Fibroblast of peridontal ligament (primary cell): ENCODE results near the gene TMEM218.

Experiments
- DNase-seq: peaks from one replicate; pipeline ENCODE4 v3.0.0-alpha.2; 2010; ENCODE audit errors: extremely low read depth

Gene TMEM218

DNA sequence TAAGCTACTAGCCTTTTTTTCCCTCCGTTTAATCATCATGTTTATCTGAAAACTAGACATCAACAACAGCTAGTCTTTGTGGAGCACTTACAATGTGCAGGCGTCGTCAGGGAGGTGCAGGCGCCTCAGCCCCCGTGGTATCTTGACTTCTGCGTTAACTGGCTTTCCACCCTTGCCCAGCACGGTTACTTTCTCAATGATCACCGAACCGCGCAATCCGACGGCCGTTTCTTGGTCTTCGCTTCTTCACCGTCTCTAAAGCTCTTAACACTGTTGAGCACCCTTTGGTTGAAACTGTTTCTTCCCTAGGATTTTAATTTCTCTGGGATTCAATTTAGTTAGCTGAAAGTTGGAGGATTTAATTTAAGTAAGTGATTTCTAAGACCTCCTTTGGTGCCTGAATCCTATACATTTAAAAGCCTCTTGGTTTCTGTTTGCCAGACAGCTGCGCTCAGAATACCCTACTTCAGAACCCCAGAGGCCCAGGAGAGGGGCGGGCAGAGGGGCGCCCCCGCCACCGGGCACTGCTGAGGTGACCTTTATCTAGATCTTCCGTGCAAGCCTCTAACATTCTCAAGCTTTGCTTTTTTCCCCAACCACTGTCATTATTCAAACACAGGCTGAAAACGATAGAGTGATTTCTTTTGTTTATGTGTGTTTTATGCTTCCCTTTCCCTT lies 18.0 kb upstream of the TMEM218 start:
- DNase-seq = no peak

DNA sequence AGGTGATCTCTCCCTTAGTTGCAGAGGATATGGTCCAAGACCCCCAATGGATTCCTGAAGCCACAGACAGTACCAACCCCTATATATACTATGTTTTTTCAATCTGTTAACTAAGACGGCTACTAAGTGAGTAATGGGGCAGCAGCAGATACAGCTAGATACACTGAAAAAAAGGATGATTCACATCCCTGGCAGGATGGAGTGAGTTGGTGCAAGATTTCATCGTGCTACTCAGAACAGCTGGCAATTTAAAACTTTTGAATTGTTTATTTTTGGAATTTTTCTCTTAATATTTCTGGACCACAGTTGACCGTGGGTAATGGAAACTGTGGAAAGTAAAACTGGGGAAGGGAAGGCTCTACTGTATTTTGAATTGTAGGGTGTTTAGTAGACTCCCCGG lies 17.0 kb upstream of the TMEM218 start:
- peak; percentile 90 for DNase-seq

DNA sequence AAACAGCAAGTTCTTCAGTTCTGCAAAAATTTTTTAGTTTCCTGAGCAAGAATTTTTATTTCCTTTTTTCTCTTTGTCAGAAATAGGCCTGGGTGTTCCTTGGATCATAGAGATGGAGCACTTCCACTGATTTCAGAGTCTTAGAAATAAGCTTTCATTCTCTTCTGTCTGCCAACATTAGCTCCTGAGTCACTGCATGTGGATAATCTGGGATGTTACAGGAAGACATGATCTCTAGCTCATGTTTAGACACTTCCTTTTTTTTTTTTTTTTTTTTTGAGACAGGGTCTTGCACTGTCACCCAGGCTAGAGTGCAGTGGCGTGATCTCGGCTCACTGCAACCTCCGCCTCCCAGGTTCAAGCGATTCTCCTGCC lies 13.2 kb upstream of the TMEM218 start:
- DNase-seq = no peak

DNA sequence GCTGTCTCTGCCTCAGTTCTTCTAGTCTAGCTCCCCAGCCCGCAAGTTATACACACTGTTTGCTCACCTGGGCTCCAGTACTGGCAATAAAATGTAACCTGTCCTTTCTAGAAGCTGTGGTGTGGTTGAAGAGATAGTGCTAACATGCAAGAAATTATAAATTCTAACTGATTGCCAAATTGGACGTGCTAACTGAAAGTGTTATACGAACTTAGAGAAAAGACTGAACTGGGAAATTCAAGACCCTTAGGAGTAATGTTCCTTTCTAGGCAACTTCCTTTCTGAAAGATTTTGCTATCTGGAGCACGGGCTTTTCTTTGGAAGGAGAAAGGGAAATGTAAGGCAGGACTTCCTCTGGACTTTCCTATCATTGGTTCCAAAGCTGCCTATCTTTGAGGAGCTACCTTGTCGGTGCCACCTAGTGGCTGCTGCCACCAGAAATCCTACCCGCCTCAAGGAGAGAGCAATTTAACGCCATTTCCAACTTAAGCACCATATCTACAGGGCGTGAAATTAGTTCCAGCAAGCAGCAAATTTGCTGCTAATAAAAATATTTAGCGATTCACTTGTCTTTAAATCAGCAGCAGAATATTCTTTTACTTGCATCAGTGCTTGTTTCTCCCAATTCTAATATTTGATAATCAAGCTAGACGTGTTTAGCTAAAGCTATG lies 12.7 kb upstream of the TMEM218 start:
- peak; percentile 74 for DNase-seq

DNA sequence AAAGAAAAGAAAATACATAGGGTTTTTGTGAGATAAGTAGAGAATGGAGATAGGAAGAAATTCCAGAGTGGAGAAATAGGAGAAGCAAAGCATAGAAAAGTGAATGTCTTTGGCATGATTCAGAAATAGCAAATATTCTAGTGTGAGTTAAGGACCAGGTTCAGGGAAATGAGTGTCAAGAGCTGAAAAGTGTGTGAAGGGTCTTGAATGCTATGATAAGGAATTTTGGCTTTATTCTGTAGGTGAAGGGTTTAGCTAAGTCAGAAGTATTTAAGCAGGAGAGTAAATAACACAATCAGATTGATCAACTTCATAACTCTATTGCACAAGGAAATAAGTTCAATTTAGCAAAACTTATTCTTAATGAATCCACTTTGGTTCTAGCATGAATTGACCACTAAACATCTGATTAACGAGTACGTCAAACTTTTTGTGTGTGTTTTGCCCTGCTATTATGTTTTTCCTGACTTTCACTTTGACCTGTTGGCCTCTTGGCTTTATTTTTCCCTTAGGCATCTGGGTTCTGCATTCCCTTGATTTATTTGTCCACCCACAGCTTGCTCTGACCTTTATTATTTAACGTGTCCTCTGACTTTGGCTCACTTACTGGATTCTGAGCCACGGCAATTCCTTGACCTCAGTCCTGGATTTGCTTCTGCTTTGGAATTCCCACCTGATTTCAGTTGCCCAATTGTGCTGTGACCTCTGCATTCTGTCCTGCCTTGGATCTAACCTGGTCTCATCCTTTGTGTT lies 11.9 kb upstream of the TMEM218 start:
- no peak for DNase-seq

DNA sequence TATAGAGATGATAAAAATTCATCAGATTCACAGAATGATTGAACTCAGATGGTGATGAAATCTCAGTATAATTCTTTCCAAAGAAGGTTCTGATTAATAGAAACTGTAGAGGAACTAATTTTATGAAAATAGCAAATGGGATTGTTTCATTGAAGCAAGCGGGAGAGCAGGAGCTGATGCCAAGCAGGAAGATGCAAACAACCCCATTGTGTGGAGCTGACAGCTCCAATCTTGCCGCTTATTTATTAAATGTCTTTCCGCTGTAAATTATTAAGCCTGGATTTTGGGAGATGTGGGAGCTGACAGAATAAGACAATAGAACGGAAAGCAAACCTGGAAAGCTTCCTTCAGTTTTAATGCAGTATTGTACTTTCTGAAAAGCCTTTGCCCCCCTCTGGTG lies 6.0 kb upstream of the TMEM218 start:
- DNase-seq = no peak

DNA sequence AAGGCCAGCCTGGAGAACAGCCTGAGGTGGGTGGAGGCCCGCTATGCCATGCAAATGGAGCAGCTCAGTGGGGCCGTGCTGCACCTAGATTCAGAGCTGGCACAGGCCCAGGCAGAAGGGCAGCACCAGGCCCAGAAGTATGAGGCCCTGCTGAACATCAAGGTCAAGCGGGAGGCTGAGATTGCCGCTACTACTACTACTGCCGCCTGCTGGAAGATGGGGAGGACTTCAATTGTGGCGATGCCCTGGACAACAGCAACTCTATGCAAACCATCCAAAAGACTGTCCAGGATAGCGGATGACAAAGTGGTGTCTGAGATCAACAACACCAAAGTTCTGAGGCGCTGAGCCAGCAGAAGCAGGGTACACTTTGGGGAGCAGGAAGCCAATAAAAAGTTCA lies 3.1 kb upstream of the TMEM218 start:
- no peak for DNase-seq

DNA sequence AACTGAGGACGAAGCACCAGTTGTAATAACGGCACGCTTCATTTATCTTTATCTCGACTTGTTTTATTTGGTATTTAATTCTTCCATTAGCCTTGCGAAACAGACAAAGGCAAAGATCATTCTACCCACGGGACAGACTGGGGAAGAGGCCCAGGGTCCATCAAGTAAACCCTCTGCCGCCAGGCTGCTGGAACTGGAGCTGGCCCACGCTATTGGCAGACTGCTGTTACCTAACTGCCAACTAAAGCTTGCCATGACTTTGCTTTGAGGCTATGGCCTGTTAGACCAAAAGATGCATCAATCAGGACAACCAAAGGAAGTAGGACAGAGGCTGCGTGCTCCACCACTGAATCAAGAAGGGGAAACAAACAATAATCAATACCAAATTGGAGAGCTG lies 780 bp upstream of the TMEM218 start:
- DNase-seq = no peak

DNA sequence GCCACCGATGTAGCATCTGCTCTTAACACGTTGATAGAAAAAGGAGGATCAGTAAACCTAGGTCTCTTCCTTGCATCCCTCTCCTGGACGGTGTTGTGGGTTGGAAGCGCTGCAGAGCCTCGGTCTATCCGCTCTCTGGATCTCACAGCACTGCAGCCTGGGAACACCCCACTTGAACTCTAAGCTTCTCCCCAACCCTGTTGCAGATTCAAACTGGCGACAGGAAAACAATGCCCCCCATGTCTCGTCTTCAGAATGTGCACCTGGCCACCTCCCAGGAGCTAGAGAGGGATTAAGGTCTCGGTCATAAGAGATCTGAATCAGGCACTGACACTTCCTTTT lies 454 bp downstream of the TMEM218 start:
- DNase-seq = no peak

DNA sequence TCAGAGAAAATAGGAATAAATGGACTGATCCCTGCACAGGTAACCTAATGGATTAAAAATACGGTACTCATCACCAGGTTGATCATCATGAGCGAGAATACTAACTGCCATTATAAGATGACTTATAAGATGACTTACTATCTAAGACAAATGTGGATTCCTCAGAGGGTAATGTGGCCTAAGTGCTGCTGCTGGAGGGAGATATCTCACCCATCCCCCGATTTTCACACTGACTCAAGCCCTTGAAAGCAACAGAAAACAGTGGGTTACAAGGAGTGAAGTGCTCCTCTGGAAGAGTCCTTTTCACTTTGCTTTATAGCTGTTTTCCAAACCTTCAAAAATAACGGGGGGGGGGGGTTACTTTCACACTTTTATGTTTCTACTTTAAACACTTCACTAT lies 920 bp downstream of the TMEM218 start:
- no peak for DNase-seq

DNA sequence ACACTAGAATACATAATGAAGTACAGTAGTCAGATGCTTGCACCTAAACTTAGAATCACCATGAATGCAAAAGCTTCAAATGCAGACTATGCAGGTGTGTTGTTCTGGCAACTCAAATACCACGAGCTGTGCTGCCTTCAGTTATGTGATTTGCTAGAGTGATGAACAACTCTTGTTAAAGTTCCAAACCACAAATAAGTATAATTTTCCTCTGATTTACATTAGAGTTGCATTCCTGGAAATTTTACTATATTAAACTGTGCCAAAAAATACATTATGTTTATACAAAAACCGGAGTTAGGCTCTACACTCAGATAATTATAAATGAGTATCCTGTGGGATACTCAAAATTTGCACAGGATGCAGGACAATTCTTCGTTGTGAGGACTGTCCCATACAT lies 3.0 kb downstream of the TMEM218 start:
- DNase-seq = peak; percentile 48

DNA sequence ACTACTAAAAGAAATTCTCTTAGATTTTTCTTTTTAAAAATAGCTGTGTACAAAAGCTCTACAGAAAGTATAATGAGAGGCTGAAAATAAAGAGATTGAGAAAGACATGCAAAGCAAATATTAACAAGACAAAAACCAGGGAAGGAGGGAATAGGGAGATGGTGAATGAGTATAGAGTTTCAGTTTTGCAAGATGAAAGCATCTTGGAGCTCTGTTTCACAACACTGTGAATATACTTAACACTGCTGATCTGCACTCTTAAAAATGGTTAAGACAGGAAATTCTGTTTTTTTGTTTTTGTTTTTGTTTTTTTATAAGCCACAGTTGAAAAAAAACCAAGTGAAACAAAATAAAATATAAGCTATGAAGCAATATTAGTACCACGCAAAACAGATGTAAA lies 5.5 kb downstream of the TMEM218 start:
- peak; percentile 59 for DNase-seq

DNA sequence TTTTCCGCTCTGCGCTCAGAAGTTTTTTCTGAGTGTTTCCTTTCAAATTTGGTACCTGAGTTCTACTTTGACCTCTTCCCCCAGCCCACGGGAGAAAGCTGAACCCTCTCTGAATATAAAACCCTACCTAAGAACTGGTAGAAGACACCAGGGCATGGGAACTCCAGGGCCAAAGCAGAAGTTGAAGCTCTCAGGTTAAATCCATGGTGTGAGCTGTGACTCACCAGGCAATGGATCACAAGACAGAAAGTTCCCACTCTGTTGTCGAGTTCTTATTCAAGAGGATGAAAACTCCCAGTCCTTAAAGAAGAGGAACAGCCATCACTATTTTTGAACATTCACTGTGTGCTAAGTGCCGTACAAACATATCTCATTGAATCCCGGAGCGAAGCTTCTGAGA lies 8.9 kb downstream of the TMEM218 start:
- DNase-seq = no peak

DNA sequence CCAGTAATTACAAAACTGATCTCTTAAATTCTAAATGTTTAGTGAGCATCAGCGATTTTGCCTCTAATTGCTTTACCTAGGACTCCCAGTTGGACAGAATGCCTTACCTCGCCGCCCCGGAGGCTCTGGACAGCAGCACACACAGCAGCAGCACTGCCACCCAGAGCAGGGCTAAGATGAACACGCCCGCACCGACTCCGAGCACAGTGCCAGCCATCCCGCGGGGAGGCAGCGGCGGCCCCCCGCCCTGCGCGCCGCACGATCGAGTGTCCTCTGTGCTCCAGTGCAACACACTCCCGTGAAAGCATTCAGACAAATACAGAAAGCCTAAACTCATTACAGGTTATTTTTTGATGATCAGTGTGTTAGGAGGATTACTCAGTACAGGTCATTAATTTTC lies 9.4 kb downstream of the TMEM218 start:
- no peak for DNase-seq

DNA sequence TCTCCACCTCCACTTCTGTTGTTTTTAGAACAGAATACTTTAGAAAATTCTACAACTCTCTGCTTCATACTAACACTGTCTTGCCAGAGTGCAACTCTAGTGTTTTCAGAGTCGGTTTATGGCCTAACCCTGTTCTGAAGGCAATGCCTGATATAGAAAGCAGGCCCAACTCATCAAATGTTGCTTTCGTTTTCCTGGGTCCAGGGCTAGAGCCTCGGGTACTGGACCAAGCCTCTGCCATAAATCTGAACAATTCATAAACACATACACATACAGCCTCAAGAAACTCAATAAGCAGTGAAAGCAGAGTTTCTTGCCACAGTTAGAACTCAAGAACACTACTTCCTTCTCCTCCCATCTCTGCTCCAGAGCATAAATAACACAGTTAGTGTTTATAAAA lies 9.8 kb downstream of the TMEM218 start:
- peak; percentile 48 for DNase-seq

DNA sequence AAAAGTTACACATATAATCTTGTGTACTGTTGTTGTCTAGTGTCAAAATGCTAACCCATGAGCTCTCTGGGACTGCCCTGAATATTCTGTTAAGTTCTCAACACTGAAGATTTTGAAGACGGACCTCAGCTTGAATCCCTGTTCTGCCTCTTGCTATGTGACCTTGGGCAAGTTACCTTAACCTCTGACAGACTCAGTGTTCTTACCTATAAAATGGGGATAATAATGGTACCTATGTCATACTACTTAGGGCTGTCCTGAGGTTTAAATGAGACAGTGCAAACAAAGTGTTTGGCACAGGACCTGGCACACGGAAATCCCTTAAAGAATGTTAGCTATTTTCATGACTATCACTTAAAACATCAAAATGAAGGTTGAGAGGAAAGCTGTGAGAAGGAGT lies 11.3 kb downstream of the TMEM218 start:
- DNase-seq = no peak

DNA sequence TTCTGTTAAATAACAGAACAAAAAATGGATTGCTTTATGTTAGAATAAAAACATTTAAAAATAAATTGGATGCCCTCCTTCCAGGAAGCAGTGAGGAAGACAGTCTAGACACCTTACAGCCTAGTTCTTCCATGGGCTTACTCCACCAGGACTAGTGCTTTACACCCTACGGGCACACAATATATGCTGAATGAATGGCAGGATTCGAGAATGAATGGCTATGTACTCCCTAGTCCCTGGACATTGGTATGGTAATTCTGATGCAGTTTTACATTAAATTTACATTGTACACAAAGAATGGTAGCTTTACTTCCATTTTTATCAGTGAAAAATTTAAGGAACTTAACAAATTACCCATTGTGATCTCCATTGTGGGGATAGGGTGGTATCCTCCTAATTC lies 16.7 kb downstream of the TMEM218 start:
- no peak for DNase-seq

DNA sequence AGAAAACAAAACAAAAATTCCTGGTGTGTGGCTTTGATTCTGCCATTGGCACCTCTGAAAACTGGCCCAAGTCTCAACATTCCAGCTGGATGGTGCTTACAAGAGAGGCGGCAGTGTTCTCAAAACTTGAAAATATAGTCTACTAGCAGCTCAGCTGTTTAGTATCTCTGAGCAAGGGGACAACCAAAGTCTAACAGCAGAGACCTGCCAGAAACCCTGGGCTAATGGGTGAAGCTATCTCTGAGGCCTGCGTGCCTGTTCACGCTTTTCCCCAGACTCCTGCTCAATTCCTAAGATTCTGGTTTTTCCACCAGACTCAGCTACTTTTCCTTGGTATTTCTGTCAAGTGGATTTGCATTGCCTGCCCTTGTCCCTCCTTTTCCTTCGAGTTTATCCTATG lies 17.9 kb downstream of the TMEM218 start:
- DNase-seq = no peak

DNA sequence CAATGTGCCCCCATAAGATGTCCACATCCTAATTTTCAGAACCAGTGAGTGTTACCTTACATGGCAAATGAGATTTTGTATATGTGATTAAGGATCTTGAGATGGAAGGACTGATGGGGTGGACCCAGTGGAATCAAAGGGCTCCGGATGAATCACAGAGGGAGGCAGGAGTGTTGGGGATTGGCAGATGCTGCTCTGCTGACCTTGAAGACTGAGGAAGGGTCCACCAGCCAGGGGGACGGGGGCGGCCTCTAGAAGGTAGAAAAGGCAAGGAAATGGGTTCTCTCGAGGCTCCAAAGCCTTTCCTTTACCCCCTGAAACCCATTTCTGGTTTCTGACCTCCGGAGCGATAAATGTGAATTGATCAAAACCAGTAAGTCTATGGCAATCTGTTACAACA lies 18.8 kb downstream of the TMEM218 start:
- DNase-seq = no peak

DNA sequence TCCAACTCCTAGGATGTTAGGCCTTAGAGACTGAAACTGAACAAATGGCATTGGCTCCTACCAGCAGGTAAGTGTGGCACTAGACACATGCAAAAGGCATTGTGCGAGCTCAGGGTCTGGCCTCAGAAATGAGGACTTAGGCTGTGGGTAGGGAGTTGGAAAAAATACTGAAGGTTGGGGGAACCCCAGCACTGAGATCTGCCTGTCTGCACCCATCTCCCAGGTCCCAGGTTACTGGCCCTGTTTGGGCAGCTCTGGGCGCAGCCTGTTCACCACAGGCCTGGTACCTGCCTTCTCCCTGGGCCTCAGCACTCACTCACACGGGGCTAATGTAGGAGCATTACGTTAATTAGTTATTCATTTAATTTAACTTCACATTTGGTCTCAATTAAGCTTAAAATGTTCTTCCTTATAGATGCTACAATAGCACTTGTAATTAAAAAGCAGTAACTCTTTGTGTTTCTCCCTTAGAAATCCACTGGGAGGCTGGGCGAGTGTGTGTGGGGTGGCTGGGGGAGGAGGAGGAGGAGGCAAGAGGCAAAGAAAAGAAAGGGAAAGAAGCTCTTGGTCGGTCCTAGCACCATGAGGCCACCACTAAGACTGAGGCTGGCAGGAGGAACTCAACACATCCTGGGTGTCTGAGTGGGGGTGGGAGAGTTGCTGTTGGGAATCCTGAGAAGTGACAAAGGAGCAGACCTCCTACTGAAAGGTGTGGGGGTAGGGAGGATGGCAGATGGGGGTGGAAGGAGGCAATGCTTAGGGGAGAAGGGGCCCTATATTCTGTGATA lies 19.4 kb downstream of the TMEM218 start:
- no peak for DNase-seq

DNA sequence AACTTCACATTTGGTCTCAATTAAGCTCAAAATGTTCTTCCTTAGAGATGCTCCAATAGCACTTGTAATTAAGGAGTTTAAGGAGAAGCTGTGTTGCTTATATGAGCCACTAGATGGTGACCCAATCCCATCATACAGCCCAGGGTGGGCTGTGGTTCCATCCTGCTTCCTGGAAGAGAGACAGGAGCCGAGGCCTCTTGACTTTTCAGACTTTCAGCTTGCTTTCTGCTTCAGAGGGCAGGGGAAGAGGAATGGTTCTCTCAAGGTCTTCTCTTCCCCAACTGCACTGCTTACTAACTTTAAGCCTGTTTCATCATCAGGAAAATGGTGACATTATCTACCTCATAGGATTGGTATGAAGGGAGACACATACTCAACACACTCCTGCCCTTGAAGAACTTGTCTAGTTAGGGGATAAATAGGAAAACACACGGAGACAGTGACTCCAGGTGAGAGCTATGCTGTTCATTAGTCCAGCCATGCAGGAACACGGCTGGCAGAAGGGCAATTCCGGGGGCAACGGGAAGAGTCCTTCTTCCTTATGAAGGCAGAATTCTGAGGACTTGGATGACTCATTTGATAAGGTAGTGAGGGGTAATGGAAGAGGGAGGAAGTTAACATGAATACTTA lies 20.1 kb downstream of the TMEM218 start:
- DNase-seq = peak; percentile 87

DNA sequence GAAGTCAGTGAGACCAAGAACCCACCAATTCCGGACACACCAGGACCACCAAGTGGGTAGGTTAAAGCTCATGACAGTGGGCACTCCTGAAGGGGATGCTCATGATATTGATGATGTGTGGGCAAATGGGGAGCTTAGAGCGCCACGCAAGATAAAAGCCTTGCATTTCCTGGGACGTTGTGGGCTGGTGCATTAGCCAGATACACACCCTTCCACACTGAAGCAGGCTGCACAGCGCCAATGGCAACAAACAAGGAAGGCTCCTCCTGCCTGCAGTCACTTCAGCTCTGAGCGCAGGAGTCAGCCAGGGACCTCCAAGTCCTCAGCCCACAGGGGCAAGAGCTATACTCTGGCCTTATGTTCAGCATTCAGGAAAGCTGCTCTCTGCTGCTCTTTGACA lies 20.6 kb downstream of the TMEM218 start:
- no peak for DNase-seq
